Endothelial cell of umbilical vein (primary cell): ENCODE results near the gene MYO1E. TPM values are rescaled to one million over a fixed set of nuclear protein-coding genes. Genes with fewer than 3 reads are reported as not detected.

Experiments
- BruUV-seq: library from RNA; stranded (reverse); fragments of 400-500 nt; replicated peaks from 2 replicates; lab custom pipeline; 2021; lab: Mats Ljungman, UMichigan
- CTCF ChIA-PET: fragments of 300-600, 350-600 bp; sonication (Branson Sonifier 250); formaldehyde crosslinking; loops from one replicate; lab custom pipeline; 2021; ENCODE audit warnings: antibody characterized with exemption, inconsistent platforms; lab: Charles Lee
- POLR2A ChIA-PET: fragments of 300-600, 350-600 bp; sonication (Branson Sonifier 250); formaldehyde crosslinking; loops from one replicate; lab custom pipeline; 2021; ENCODE audit warnings: antibody characterized with exemption, inconsistent platforms; lab: Charles Lee
- DNase-seq: peaks from one replicate; pipeline ENCODE4 v3.0.0-alpha.2; 2011; ENCODE audit warnings: low read depth, low spot score
- FAIRE-seq: peaks from 2 replicates; lab custom pipeline; 2011; peaks lifted over from hg19 to GRCh38; lab: Jason Lieb, UNC
- H2AFZ ChIP-seq: 2 replicates; pipeline ENCODE4 v1.6.0; 2012; ENCODE audit warnings: low read depth, low read length, control low read depth, inconsistent platforms
- H3K27ac ChIP-seq: 2 replicates; pipeline ENCODE4 v1.5.1; 2011; ENCODE audit warnings: low read depth, mild to moderate bottlenecking, control low read depth, low read length, moderate library complexity; ENCODE audit not compliant: insufficient read depth
- H3K27me3 ChIP-seq, 2 experiments: 2 replicates each; pipeline versions ENCODE4 v1.6.0 to v1.6.1; 2011; ENCODE audit warnings: low read length in 2 of 2, mixed read lengths in 1 of 2; ENCODE audit not compliant: control insufficient read depth in 2 of 2, insufficient read depth in 2 of 2
- H3K36me3 ChIP-seq, 2 experiments: 2 replicates in 1 of 2; 3 replicates in 1 of 2; pipeline ENCODE4 v1.5.1; 2011; ENCODE audit warnings: low read length in 2 of 2, mild to moderate bottlenecking in 1 of 2, moderate library complexity in 1 of 2; ENCODE audit not compliant: control insufficient read depth in 2 of 2, insufficient read depth in 2 of 2; ENCODE audit errors: extremely low read depth in 1 of 2
- H3K4me1 ChIP-seq: 3 replicates; pipeline ENCODE4 v1.5.1; 2011; ENCODE audit warnings: mild to moderate bottlenecking, low read length; ENCODE audit not compliant: control insufficient read depth, insufficient read depth; ENCODE audit errors: extremely low read depth
- H3K4me2 ChIP-seq: 2 replicates; pipeline ENCODE4 v1.6.1; 2011; ENCODE audit warnings: low read length, control low read depth, mixed read lengths; ENCODE audit not compliant: insufficient read depth
- H3K4me3 ChIP-seq, 3 experiments: fragments of 200-600 bp in 1 of 3; sonication (generic), shearing (Covaris generic) in 1 of 3; replicated peaks in 1 of 3; 2 replicates each; pipeline ENCODE4 v1.5.1; 2011 to 2016; ENCODE audit warnings: control low read depth in 3 of 3, low read length in 3 of 3, mild to moderate bottlenecking in 2 of 3, inconsistent platforms in 1 of 3, low read depth in 1 of 3, moderate library complexity in 1 of 3; ENCODE audit not compliant: insufficient read depth in 1 of 3
- H3K79me2 ChIP-seq: 2 replicates; pipeline ENCODE4 v1.6.0; 2012; ENCODE audit warnings: low read length, inconsistent platforms; ENCODE audit not compliant: control insufficient read depth, insufficient read depth
- H3K9ac ChIP-seq: replicated peaks from 2 replicates; pipeline ENCODE3; 2011; ENCODE audit warnings: low read length, control low read depth; ENCODE audit not compliant: insufficient read depth; ENCODE audit errors: extremely low read depth
- H3K9me1 ChIP-seq: replicated peaks from 3 replicates; pipeline ENCODE4 v1.6.0; 2011; ENCODE audit warnings: mild to moderate bottlenecking, low read length; ENCODE audit not compliant: control insufficient read depth, insufficient read depth; ENCODE audit errors: extremely low read depth
- H3K9me3 ChIP-seq: replicated peaks from 2 replicates; pipeline ENCODE4 v1.5.1; 2012; ENCODE audit warnings: low read length, inconsistent platforms; ENCODE audit not compliant: control insufficient read depth, insufficient read depth
- H4K20me1 ChIP-seq: replicated peaks from 2 replicates; pipeline ENCODE3; 2011; ENCODE audit warnings: mild to moderate bottlenecking, low read length; ENCODE audit not compliant: control insufficient read depth, insufficient read depth; ENCODE audit errors: extremely low read depth
- EZH2 ChIP-seq: IDR thresholded peaks from 2 replicates; pipeline ENCODE4 v1.6.1; 2012; ENCODE audit warnings: borderline replicate concordance, low read depth, mild to moderate bottlenecking, moderate library complexity, low read length, inconsistent platforms; ENCODE audit not compliant: severe bottlenecking
- FOS ChIP-seq: IDR thresholded peaks from 2 replicates; pipeline ENCODE4 v1.6.1; 2011; ENCODE audit warnings: mild to moderate bottlenecking, low read length, moderate library complexity, borderline replicate concordance; ENCODE audit not compliant: insufficient read depth
- GATA2 ChIP-seq: IDR thresholded peaks from 2 replicates; pipeline ENCODE4 v1.7.0; 2011; ENCODE audit warnings: low read depth, mild to moderate bottlenecking, moderate library complexity, mixed read lengths, low read length; ENCODE audit not compliant: insufficient read length, insufficient read depth
- JUN ChIP-seq: IDR thresholded peaks from 2 replicates; pipeline ENCODE4 v1.6.1; 2011; ENCODE audit warnings: borderline replicate concordance, low read depth; ENCODE audit not compliant: insufficient read length, insufficient read depth
- MYC ChIP-seq: IDR thresholded peaks from one replicate; pipeline ENCODE4 v1.6.1; 2011; ENCODE audit warnings: mild to moderate bottlenecking, low read depth, low read length
- POLR2AphosphoS5 ChIP-seq: IDR thresholded peaks from 2 replicates; pipeline ENCODE4 v1.6.1; 2012; ENCODE audit warnings: low read depth, mild to moderate bottlenecking, control low read depth, low read length, moderate library complexity; ENCODE audit not compliant: insufficient read depth
- dilution Hi-C: fragments of 300-500 bp; cut with MboI; formaldehyde crosslinking; loops from one replicate; pipeline ENCODE4 v1.15.0; 2019; ENCODE audit warnings: low sequenced_read_pairs; ENCODE audit not compliant: extremely low pct_ligation_motif_present
- intact Hi-C: fragments of 100-400 bp; cut with micrococcal nuclease; formaldehyde crosslinking; loops from one replicate; pipeline ENCODE4 v1.10.0; 2022
- polyA plus RNA-seq, 4 experiments: library from polyadenylated mRNA; depleted of rRNA in 3 of 4; stranded (reverse) in 3 of 4; unstranded in 1 of 4; fragments of >200 nt; gene quantifications; 2 replicates each; pipeline versions ENCODE4 v1.2.1 to v1.2.3, GENCODE V29; 2011 to 2012; ENCODE audit warnings: missing spikeins in 1 of 4
- total RNA-seq: library from RNA; stranded (reverse); gene quantifications from 2 replicates; pipeline ENCODE4 v1.2.3, GENCODE V29; 2021
- TF ChIP-seq, protein P1 (sequence below), 2 donors: IDR thresholded peaks; 1 replicate in 1 of 2; 2 replicates in 1 of 2; pipeline ENCODE4 v1.5.1; 2011; ENCODE audit warnings: low read length in 2 of 2, mild to moderate bottlenecking in 2 of 2, moderate library complexity in 2 of 2, control low read depth in 1 of 2, inconsistent platforms in 1 of 2, low read depth in 1 of 2; ENCODE audit not compliant: insufficient read depth in 1 of 2; ENCODE audit errors: extremely low read depth in 1 of 2
- TF ChIP-seq, protein P2 (sequence below): IDR thresholded peaks from 2 replicates; pipeline ENCODE4 v1.6.1; 2011; ENCODE audit not compliant: insufficient read depth, insufficient read length

Gene MYO1E
- total and polyA plus RNA-seq, 2 donors (not counting 3 experiments of a cell fraction or from before 2014, with no cell fraction given), result 31.6 to 218 TPM

DNA sequence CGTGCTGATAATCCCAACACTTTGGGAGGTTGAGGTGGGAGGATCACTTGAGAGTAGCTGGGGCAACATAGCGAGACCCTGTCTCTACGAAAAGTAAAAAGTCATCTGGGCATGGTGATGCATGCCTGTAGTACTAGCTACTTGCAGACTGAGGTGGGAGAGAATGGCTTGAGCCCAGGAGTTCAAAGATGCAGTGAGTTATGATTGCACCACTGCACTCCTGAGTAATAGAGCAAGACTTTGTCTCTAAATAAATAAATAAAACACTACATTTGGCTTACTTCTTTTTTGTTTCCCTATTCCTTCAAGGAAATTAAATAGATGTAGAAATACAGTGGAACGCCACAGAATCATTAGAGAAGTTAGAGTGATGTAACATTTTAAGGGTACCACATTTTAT, 186.2 kb downstream of the MYO1E start:
- DNase-seq, result no peak
- Histone ChIP-seq H3K4me1 (peaks cover 7% of the 10 kb centered on the region), H3K27ac (no peak overlapping the region), H3K36me3 (peaks cover 7 to 10% of the 10 kb centered on the region in 2 experiments), H4K20me1 (no peaks in the 10 kb centered on the region), H3K9me3 (peaks cover 2% of the 10 kb centered on the region), H2AFZ (no peak overlapping the region), H3K9me1 (no peaks in the 10 kb centered on the region), H3K9ac (no peak overlapping the region), H3K79me2 (no peaks in the 10 kb centered on the region), H3K27me3 (no peaks in the 10 kb centered on the region), H3K4me2 (no peak overlapping the region), H3K4me3 (no peak overlapping the region)
- no peak for FAIRE-seq
- TF ChIP-seq FOS, result no peak
- no peak for TF ChIP-seq EZH2
- no peak for TF ChIP-seq GATA2
- TF ChIP-seq POLR2AphosphoS5, result no peak
- TF ChIP-seq JUN, result no peak
- TF ChIP-seq, protein P1, sequence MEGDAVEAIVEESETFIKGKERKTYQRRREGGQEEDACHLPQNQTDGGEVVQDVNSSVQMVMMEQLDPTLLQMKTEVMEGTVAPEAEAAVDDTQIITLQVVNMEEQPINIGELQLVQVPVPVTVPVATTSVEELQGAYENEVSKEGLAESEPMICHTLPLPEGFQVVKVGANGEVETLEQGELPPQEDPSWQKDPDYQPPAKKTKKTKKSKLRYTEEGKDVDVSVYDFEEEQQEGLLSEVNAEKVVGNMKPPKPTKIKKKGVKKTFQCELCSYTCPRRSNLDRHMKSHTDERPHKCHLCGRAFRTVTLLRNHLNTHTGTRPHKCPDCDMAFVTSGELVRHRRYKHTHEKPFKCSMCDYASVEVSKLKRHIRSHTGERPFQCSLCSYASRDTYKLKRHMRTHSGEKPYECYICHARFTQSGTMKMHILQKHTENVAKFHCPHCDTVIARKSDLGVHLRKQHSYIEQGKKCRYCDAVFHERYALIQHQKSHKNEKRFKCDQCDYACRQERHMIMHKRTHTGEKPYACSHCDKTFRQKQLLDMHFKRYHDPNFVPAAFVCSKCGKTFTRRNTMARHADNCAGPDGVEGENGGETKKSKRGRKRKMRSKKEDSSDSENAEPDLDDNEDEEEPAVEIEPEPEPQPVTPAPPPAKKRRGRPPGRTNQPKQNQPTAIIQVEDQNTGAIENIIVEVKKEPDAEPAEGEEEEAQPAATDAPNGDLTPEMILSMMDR (IDR thresholded peaks at IDR 0.05; ENCODE audit: extremely low read depth in 1 of 2, insufficient read depth in 1 of 2, low read depth in 1 of 2, low read length in 2 of 2), result no peak
- TF ChIP-seq MYC, result no peak
- TF ChIP-seq, protein P2, sequence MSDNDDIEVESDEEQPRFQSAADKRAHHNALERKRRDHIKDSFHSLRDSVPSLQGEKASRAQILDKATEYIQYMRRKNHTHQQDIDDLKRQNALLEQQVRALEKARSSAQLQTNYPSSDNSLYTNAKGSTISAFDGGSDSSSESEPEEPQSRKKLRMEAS, result no peak
- dilution Hi-C loops, result no loop called here
- intact Hi-C loops, result no loop called here
- ChIA-PET POLR2A (no interaction called here), CTCF (no interaction called here)
- BruUV-seq, result no TSS peak
